Caco-2 (cell line): ENCODE measurements around the gene HSD3B7. TPM values are rescaled to one million over a fixed set of nuclear protein-coding genes. Genes with fewer than 3 reads are reported as not detected.

Experiments
- BruUV-seq: library from RNA; stranded (reverse); fragments of 400-500 nt; replicated peaks from 2 replicates; lab custom pipeline; 2021; lab: Mats Ljungman, UMichigan
- CTCF ChIA-PET: fragments of 300-600 bp; sonication (Branson Sonifier 250); formaldehyde crosslinking; loops from one replicate; lab custom pipeline; 2022; ENCODE audit warnings: antibody characterized with exemption; lab: Charles Lee
- POLR2A ChIA-PET: fragments of 300-600 bp; sonication (Branson Sonifier 250); formaldehyde crosslinking; loops from one replicate; lab custom pipeline; 2022; ENCODE audit warnings: antibody characterized with exemption; lab: Charles Lee
- DNase-seq, 2 experiments: peaks; one replicate each; pipeline versions ENCODE4 v3.0.0 to v3.0.0-alpha.2; 2020 to 2022
- H3K27me3 ChIP-seq: replicated peaks from 2 replicates; pipeline ENCODE4 v1.6.0; 2011; ENCODE audit warnings: low read length; ENCODE audit not compliant: control insufficient read depth, insufficient read depth
- H3K36me3 ChIP-seq: 2 replicates; pipeline ENCODE4 v1.5.1; 2011; ENCODE audit warnings: low read length; ENCODE audit not compliant: control insufficient read depth, insufficient read depth
- H3K4me1 ChIP-seq: fragments of 250-450 bp; sonication (Bioruptor Pico); 2 replicates; pipeline ENCODE4 v1.5.1; 2020; ENCODE audit warnings: mild to moderate bottlenecking
- H3K4me3 ChIP-seq: 2 replicates; pipeline ENCODE4 v1.5.1; 2011; ENCODE audit warnings: low read depth, mild to moderate bottlenecking, control low read depth, low read length
- H3K9me3 ChIP-seq: fragments of 250-450 bp; sonication (Bioruptor Pico); 2 replicates; pipeline ENCODE4 v1.5.1; 2020; ENCODE audit warnings: mild to moderate bottlenecking, moderate library complexity
- H3K27ac Mint-ChIP-seq: one replicate; pipeline ENCODE4 v1.8.0; 2022; ENCODE audit warnings: mixed read lengths; ENCODE audit not compliant: unreplicated experiment
- H3K27me3 Mint-ChIP-seq: one replicate; pipeline ENCODE4 v1.8.0; 2022; ENCODE audit warnings: mixed read lengths; ENCODE audit not compliant: insufficient read depth, unreplicated experiment
- H3K36me3 Mint-ChIP-seq: one replicate; pipeline ENCODE4 v1.8.0; 2022; ENCODE audit warnings: mild to moderate bottlenecking, mixed read lengths; ENCODE audit not compliant: insufficient read depth, unreplicated experiment
- H3K4me1 Mint-ChIP-seq: one replicate; pipeline ENCODE4 v1.8.0; 2022; ENCODE audit warnings: low read depth, mixed read lengths; ENCODE audit not compliant: unreplicated experiment
- H3K4me3 Mint-ChIP-seq: one replicate; pipeline ENCODE4 v1.8.0; 2022; ENCODE audit warnings: mild to moderate bottlenecking, moderate library complexity, mixed read lengths; ENCODE audit not compliant: unreplicated experiment
- H3K9me3 Mint-ChIP-seq: one replicate; pipeline ENCODE4 v1.8.0; 2022; ENCODE audit warnings: mixed read lengths; ENCODE audit not compliant: unreplicated experiment
- intact Hi-C: fragments of 100-400 bp; cut with micrococcal nuclease; formaldehyde crosslinking; loops from one replicate; pipeline ENCODE4 v1.10.0; 2022; ENCODE audit not compliant: unreplicated experiment
- total RNA-seq: library from RNA; stranded (reverse); gene quantifications from 2 replicates; pipeline ENCODE4 v1.2.3, GENCODE V29; 2022
- TF ChIP-seq, protein P1 (sequence below), 2 experiments: fragments of 200-600 bp in 1 of 2; IDR thresholded peaks; 1 replicate in 1 of 2; 2 replicates in 1 of 2; pipeline versions ENCODE4 v1.5.1 to v1.8.0; 2011 to 2022; ENCODE audit warnings: antibody characterized with exemption in 1 of 2, control low read depth in 1 of 2, inconsistent platforms in 1 of 2, low read depth in 1 of 2, low read length in 1 of 2, mild to moderate bottlenecking in 1 of 2, moderate library complexity in 1 of 2; ENCODE audit not compliant: insufficient read depth in 1 of 2, severe bottlenecking in 1 of 2, unreplicated experiment in 1 of 2

The HSD3B7 gene
- total RNA-seq, 1 experiment from 2014 or later: 2.4 TPM

DNA sequence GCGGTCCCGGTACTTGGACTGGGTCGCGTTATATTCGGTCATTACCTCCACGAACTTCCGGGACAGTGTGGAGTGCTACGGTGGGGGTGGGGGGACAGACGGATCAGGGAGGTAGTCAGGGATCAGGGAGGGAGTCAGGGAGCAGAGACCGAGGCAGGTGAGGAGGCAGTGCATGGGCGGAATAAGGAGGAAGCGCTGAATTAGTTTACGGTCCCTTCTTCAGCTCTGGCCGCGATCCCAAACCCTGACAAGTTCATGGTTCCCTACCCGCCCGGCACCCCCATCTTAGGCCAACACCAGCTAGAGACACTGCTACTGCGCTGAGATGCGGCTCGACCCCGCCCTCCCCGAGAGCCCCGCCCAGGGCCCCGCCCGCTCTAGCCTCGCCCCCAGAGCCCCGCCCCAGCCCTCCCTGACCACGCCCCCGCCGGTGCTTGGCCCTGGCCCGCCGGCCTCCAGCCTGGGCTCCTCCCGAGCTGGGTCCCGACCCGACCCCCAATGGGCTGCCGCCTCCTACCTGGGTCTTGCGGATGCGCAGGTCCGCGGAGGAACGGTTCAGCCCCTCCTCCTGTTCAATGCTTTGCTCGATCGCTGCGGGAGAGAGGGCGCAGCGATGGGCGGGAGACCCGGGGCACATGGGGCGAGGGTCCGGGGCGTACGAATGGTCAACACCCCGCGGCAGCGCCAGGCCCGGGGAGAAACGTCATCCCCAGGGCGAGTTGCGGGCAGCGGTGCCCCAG, 12.1 kb downstream of the HSD3B7 start:
- ChIA-PET CTCF (interaction anchor here (0.7 to 1.6 kb wide), 2 partner anchors 12 to 445 kb away, joined by 4 to 5 read pairs; partner anchors contain the start of genes HSD3B7 and ZNF843), POLR2A (interaction anchor here (1.1 kb wide), 1 partner anchor 121 kb away, joined by 3 read pairs; no protein-coding TSS in a partner anchor)
- H3K27ac Mint-ChIP-seq: no peak overlapping the region
- H3K36me3 ChIP-seq: no peaks in the 10 kb centered on the region
- intact Hi-C loops: no loop called here
- peaks cover 24% of the 10 kb centered on the region for H3K4me1 ChIP-seq
- peak overlapping the region; percentile 46 for H3K4me3 ChIP-seq
- H3K36me3 Mint-ChIP-seq: no peaks in the 10 kb centered on the region
- no TSS peak for BruUV-seq
- peaks cover 14% of the 10 kb centered on the region for H3K4me1 Mint-ChIP-seq
- H3K27me3 ChIP-seq: no peaks in the 10 kb centered on the region
- no peaks in the 10 kb centered on the region for H3K9me3 ChIP-seq
- DNase-seq: peak; percentile 65 to 76
- TF ChIP-seq, protein P1, sequence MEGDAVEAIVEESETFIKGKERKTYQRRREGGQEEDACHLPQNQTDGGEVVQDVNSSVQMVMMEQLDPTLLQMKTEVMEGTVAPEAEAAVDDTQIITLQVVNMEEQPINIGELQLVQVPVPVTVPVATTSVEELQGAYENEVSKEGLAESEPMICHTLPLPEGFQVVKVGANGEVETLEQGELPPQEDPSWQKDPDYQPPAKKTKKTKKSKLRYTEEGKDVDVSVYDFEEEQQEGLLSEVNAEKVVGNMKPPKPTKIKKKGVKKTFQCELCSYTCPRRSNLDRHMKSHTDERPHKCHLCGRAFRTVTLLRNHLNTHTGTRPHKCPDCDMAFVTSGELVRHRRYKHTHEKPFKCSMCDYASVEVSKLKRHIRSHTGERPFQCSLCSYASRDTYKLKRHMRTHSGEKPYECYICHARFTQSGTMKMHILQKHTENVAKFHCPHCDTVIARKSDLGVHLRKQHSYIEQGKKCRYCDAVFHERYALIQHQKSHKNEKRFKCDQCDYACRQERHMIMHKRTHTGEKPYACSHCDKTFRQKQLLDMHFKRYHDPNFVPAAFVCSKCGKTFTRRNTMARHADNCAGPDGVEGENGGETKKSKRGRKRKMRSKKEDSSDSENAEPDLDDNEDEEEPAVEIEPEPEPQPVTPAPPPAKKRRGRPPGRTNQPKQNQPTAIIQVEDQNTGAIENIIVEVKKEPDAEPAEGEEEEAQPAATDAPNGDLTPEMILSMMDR (IDR thresholded peaks at IDR 0.05; ENCODE audit: insufficient read depth in 1 of 2, low read depth in 1 of 2, low read length in 1 of 2, severe bottlenecking in 1 of 2, unreplicated experiment in 1 of 2): no peak
- no peaks in the 10 kb centered on the region for H3K9me3 Mint-ChIP-seq
- H3K4me3 Mint-ChIP-seq: peak overlapping the region; percentile 83
- H3K27me3 Mint-ChIP-seq: no peaks in the 10 kb centered on the region

GRCh38 chr16:30997725-30998711, 13.0 kb downstream of the HSD3B7 start:
- intact Hi-C loops: no loop called here
- Mint-ChIP-seq H3K9me3 (no peaks in the 10 kb centered on the region), H3K27me3 (no peaks in the 10 kb centered on the region), H3K4me3 (peak overlapping the region; percentile 83), H3K4me1 (peaks cover 14% of the 10 kb centered on the region), H3K27ac (no peak overlapping the region), H3K36me3 (no peaks in the 10 kb centered on the region)
- TF ChIP-seq, protein P1 (IDR thresholded peaks at IDR 0.05; ENCODE audit: insufficient read depth in 1 of 2, low read depth in 1 of 2, low read length in 1 of 2, severe bottlenecking in 1 of 2, unreplicated experiment in 1 of 2): no peak
- H3K27me3 ChIP-seq: no peaks in the 10 kb centered on the region
- no peaks in the 10 kb centered on the region for H3K36me3 ChIP-seq
- H3K9me3 ChIP-seq: no peaks in the 10 kb centered on the region
- ChIA-PET POLR2A (interaction anchor here (1.1 kb wide), 1 partner anchor 120 kb away, joined by 3 read pairs; no protein-coding TSS in a partner anchor), CTCF (interaction anchor here (1.0 to 1.6 kb wide), 2 partner anchors 13 to 153 kb away, joined by 3 to 5 read pairs; partner anchors contain the start of gene HSD3B7)
- peaks cover 24% of the 10 kb centered on the region for H3K4me1 ChIP-seq
- H3K4me3 ChIP-seq: no peak overlapping the region
- no peak for DNase-seq
- no TSS peak for BruUV-seq
